HG02642 (cell line): ENCODE measurements around the gene ABHD16A.
A peak's percentile ranks its signal among the peaks of the same experiment; 100 is the strongest.

Experiments used
- ATAC-seq: cut with Tn5 transposase; IDR thresholded peaks from one replicate; pipeline ENCODE4 v1.9.1; 2021; ENCODE audit warnings: mild to moderate bottlenecking; ENCODE audit not compliant: unreplicated experiment, poor library complexity

ABHD16A gene

GRCh38 chr6:31691564-31692108 is 11.5 kb downstream of the ABHD16A start:
- no peak for ATAC-seq

- ATAC-seq: no peak
Observed at GRCh38 chr6:31691078-31691463, 12.1 kb downstream of the ABHD16A start.

DNA sequence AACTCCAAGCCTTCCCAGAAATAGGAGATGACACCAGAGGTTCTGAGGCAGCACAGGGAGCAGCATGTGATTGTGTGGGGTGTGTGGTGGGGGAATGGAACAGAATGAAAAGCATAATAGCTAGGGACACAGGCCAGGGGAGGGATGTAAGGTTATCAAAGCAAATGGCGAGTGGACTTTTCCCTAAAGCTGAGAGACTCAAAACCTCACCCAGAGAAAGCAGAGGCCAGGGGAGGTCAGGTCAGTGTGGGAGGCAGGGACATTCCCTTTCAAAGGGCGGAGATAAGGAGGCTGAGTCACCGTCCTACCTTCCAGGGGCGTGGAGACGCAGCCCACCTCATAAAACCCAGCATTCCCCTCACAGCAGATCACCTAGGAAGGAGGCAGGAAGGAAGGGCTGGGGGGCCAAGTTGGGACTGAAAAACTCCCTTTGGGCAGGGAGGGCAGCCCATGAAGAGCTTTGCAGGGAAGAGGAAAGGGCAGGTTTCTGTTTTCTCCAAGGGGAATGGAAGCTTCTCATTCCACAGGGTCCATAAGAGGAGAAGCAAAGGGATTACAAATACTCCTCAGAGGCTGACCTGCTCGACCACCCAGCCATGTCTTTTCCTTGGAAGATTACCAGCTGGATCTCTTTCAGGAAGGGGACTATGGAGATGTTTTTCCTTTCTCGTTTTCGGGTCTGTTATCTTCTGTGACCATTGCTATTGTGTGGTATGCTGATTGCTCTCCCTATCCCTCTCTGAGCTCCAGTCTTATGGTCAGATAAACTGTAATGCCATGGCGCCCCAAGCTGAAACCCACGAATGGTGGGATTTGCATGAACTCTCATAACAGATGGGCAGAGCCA is 12.7 kb downstream of the ABHD16A start:
- ATAC-seq: no peak

GRCh38 chr6:31689249-31690110 is 13.6 kb downstream of the ABHD16A start:
- ATAC-seq: no peak

GRCh38 chr6:31687860-31688693 is 15.0 kb downstream of the ABHD16A start:
- ATAC-seq: no peak

GRCh38 chr6:31687321-31687720 is 15.8 kb downstream of the ABHD16A start:
- no peak for ATAC-seq

DNA sequence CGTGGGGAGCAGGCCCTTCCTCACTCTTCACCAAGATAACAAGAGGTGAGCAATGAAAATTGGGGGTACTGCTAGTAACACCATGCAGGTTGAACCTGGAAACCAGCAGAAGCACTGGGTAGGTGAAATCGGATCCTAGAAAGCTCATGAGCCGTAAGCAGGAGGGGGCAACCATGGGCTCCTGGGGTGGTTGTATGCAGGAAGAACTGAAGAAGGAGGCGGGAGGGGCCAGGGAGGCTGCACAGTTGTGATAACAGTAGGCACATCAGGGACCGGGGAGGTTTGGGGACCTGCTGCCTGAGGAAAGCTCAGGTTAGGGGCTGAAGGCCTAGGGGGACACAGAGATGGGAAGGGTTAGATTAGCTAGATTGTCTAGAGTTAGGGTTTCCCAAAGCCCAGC is 16.6 kb downstream of the ABHD16A start:
- ATAC-seq: no peak

- ATAC-seq: no peak
Observed at GRCh38 chr6:31683591-31683990, 19.5 kb downstream of the ABHD16A start.

- peak; percentile 33 for ATAC-seq
Observed at GRCh38 chr6:31681135-31681671, 21.9 kb downstream of the ABHD16A start.

DNA sequence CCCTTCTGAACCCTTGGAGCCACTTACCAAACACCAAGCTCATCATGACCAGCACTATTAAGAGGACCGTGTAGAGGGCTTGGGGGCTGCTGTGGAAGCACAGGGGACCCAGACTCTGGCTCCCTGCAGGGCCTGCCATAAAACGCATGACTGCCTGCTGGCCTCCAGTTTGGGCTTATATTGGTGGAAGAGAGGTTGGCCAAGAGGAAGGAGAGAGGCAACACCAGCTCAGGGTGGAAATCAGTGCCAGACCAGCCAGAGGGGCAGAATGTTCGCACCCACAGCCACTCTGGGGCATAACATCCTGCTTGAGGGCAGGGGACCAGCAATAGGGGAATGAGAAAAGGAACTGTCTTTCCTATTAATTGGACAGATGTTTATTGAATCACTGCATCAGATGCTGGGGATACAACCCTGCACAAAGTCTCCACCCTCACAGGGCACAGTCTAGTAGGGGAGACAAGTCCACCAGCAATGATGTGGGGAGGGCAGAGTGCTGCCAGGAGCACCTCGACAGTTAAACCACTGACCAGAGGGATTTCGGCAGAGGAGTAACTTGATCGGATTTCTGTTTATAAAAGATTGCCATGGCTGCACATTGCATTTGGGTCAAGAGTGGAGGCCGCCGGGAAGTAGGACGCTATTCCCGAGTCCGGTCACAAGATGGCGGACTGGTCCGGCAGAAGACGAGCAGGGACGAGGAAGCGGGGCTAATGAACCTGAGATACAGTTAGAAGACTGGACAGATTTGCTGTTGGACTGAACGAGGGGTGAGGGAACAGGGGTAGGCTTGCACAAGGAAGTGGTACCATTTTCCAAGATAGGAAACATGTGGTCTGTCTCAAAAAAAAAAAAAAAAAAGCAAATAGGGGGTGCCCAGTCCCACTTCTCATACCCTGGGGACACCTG is 22.6 kb downstream of the ABHD16A start, which contains the start of gene LY6G5C:
Gene LY6G5C, minus strand, starts transcription at position 842 of the 909 bp plus-strand sequence. Its CDS starts 694 bp downstream, at position 148.
- peak; percentile 53 for ATAC-seq

DNA sequence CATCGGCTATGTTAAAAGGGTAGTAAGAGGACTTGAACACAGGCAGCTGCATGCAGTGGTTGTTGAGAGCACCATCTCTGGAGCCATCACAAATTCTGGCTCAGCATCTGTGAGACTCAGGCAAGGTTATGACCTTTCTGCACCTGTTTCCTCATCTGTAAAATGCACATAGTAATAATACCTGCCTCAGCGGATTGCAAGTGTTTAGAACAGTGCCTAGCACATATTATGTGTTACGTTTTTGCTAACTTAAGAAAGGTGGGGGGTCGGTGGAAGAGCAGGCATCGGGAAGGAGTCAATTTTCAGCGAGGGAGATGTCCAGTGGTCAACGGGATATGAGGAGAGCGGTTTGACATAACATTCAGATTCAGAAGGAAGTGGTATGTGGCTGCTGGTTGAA is 25.2 kb downstream of the ABHD16A start:
- no peak for ATAC-seq

- no peak for ATAC-seq
Observed at GRCh38 chr6:31676904-31677303, 26.2 kb downstream of the ABHD16A start.

- ATAC-seq: no peak
Observed at GRCh38 chr6:31676322-31676903, 26.7 kb downstream of the ABHD16A start.

GRCh38 chr6:31669676-31670075 is 33.4 kb downstream of the ABHD16A start, which contains the start of gene LY6G5B:
LY6G5B (plus strand) TSS chr6:31669976; CDS start chr6:31670951, 975 bp downstream.
- ATAC-seq: no peak

DNA sequence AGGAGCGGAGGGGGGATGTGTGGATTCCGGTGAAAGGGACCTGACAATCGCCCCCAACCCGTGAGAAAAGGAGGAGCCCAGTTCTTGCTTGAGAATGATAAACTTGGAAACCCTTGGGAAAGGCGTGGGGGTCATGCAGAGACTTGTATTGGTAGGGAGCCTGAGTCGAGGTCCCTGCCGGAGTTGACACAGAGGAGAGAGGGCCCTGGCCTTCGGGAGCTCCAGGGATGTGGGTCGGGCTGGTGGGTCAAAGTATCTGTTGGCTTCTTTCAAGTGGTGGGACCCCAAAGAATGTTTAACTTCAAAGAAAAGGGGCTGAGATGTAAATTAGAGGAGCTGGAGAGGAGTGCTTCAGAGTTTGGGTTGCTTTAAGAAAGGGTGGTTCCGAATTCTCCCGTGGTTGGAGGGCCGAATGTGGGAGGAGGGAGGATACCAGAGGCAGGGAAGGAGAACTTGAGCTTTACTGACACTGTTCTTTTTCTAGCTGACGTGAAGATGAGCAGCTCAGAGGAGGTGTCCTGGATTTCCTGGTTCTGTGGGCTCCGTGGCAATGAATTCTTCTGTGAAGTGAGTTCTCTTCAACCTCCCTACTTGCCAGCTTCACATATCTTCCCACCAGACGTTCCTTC is 36.7 kb downstream of the ABHD16A start:
- no peak for ATAC-seq

- peak; percentile 81 for ATAC-seq
Observed at GRCh38 chr6:31665501-31666336, 37.4 kb downstream of the ABHD16A start, which contains the start of gene CSNK2B. CSNK2B (plus strand) TSS chr6:31666080; CDS start chr6:31666832, 752 bp downstream.
